ENCODE measurements around the gene B3GAT1.

DNA sequence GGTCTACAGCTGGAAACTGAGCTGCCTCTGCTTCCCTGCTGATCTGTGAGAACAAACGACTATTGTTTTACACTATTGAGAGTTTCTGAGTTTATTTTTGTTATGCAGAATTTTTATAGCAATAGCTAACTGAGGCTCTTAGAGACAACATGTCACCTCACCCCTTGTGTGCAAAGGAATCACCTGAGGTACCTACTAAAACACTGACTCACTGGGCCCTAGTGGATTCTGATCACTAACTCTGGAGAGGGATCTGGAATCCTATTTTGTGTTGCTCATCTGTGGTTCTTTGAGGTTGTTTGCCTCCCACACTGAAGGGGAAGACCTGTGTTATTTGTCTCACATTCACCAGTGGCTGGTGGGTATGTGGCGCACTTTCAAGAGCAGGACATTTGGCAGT, 13.4 kb upstream of the B3GAT1 start:
- TF ChIP-seq YY1 (IDR thresholded peaks at IDR 0.05; ENCODE audit: insufficient read depth, insufficient read length) (no peak), ZNF274 (IDR thresholded peaks at IDR 0.05; ENCODE audit: low read depth, low read length) (no peak), SUZ12 (IDR thresholded peaks at IDR 0.05; ENCODE audit: extremely low read depth, insufficient read depth, insufficient read length) (no peak)

Measured in NT2/D1 (cell line).